WTC11 (cell line): Measurements from ENCODE around the gene KLK14.

Experiments used
- FOXP1 ChIP-seq: sonication (generic); formaldehyde crosslinking; IDR thresholded peaks from 2 replicates; pipeline ENCODE4 v1.8.0; 2022; ENCODE audit warnings: missing genetic modification reagents, mild to moderate bottlenecking, moderate library complexity, borderline replicate concordance
- MYBL2 ChIP-seq: sonication (generic); formaldehyde crosslinking; IDR thresholded peaks from 2 replicates; pipeline ENCODE4 v1.8.1; 2023; ENCODE audit warnings: mild to moderate bottlenecking, moderate library complexity, missing genetic modification reagents
- TEAD1 ChIP-seq: sonication (generic); formaldehyde crosslinking; IDR thresholded peaks from 2 replicates; pipeline ENCODE4 v1.8.0; 2022; ENCODE audit warnings: mild to moderate bottlenecking, missing genetic modification reagents
- TEAD4 ChIP-seq: sonication (generic); formaldehyde crosslinking; IDR thresholded peaks from 2 replicates; pipeline ENCODE4 v1.8.0; 2022; ENCODE audit warnings: mild to moderate bottlenecking, missing genetic modification reagents
- ZNF121 ChIP-seq: sonication (generic); formaldehyde crosslinking; IDR thresholded peaks from 2 replicates; pipeline ENCODE4 v1.8.0; 2023; ENCODE audit warnings: missing genetic modification reagents
- ZNF281 ChIP-seq: sonication (generic); formaldehyde crosslinking; IDR thresholded peaks from 2 replicates; pipeline ENCODE4 v1.8.0; 2023; ENCODE audit warnings: mild to moderate bottlenecking, missing genetic modification reagents
- ZSCAN18 ChIP-seq: fragments of 250-450 bp; sonication (Bioruptor Pico); IDR thresholded peaks from 2 replicates; pipeline ENCODE4 v2.1.2; 2022; ENCODE audit warnings: mild to moderate bottlenecking, moderate library complexity
- TF ChIP-seq, protein P1 (sequence below): fragments of 200-600 bp; IDR thresholded peaks from 2 replicates; pipeline ENCODE4 v1.8.0; 2022; ENCODE audit warnings: antibody characterized with exemption
- TF ChIP-seq, protein P2 (sequence below): sonication (generic); formaldehyde crosslinking; IDR thresholded peaks from 2 replicates; pipeline ENCODE4 v1.8.1; 2022; ENCODE audit warnings: low read depth, mild to moderate bottlenecking, moderate library complexity, missing genetic modification reagents, borderline replicate concordance
- TF ChIP-seq, protein P3 (sequence below): sonication (generic); formaldehyde crosslinking; IDR thresholded peaks from 2 replicates; pipeline ENCODE4 v1.8.0; 2022; ENCODE audit warnings: mild to moderate bottlenecking, missing genetic modification reagents

DNA sequence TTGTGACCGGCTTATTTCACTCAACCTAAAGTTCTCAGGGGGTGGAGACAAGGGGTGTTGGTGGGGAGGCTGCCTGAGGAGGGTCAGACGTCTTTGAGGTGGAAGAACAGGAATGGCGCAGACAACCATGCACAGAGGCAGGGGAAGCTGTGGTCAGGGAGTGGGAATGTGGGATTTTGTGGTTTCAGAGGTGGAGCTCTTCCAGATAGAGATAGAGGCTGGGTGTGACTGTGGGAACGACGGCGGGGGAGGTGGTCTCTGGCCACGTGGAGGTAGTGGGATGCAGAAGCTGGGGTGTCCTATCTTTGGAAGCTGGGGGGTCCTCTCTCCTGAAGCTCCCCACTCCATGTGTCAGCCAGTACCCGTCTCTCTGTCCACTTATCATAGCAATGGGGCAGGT is 7.8 kb upstream of the KLK14 start:
- TF ChIP-seq, protein P1, sequence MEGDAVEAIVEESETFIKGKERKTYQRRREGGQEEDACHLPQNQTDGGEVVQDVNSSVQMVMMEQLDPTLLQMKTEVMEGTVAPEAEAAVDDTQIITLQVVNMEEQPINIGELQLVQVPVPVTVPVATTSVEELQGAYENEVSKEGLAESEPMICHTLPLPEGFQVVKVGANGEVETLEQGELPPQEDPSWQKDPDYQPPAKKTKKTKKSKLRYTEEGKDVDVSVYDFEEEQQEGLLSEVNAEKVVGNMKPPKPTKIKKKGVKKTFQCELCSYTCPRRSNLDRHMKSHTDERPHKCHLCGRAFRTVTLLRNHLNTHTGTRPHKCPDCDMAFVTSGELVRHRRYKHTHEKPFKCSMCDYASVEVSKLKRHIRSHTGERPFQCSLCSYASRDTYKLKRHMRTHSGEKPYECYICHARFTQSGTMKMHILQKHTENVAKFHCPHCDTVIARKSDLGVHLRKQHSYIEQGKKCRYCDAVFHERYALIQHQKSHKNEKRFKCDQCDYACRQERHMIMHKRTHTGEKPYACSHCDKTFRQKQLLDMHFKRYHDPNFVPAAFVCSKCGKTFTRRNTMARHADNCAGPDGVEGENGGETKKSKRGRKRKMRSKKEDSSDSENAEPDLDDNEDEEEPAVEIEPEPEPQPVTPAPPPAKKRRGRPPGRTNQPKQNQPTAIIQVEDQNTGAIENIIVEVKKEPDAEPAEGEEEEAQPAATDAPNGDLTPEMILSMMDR: no peak
- TF ChIP-seq ZSCAN18 (CRISPR knock-in tag) (no peak), TEAD1 (CRISPR knock-in tag) (no peak), MYBL2 (CRISPR knock-in tag) (no peak), ZNF281 (CRISPR knock-in tag) (no peak), TEAD4 (CRISPR knock-in tag) (no peak), ZNF121 (CRISPR knock-in tag) (no peak), FOXP1 (CRISPR knock-in tag) (no peak)
- TF ChIP-seq, protein P2, sequence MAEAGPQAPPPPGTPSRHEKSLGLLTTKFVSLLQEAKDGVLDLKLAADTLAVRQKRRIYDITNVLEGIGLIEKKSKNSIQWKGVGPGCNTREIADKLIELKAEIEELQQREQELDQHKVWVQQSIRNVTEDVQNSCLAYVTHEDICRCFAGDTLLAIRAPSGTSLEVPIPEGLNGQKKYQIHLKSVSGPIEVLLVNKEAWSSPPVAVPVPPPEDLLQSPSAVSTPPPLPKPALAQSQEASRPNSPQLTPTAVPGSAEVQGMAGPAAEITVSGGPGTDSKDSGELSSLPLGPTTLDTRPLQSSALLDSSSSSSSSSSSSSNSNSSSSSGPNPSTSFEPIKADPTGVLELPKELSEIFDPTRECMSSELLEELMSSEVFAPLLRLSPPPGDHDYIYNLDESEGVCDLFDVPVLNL (CRISPR knock-in tag): no peak
- TF ChIP-seq, protein P3, sequence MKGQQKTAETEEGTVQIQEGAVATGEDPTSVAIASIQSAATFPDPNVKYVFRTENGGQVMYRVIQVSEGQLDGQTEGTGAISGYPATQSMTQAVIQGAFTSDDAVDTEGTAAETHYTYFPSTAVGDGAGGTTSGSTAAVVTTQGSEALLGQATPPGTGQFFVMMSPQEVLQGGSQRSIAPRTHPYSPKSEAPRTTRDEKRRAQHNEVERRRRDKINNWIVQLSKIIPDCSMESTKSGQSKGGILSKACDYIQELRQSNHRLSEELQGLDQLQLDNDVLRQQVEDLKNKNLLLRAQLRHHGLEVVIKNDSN (CRISPR knock-in tag): no peak
